ENCODE measurements around the gene CCNDBP1. TPM values are rescaled to one million over a fixed set of nuclear protein-coding genes. Genes with fewer than 3 reads are reported as not detected.

CCNDBP1 gene
- polyA plus RNA-seq, 1 of the 3 experiments (the other 2 are of a cell fraction) = 63.6 TPM

DNA sequence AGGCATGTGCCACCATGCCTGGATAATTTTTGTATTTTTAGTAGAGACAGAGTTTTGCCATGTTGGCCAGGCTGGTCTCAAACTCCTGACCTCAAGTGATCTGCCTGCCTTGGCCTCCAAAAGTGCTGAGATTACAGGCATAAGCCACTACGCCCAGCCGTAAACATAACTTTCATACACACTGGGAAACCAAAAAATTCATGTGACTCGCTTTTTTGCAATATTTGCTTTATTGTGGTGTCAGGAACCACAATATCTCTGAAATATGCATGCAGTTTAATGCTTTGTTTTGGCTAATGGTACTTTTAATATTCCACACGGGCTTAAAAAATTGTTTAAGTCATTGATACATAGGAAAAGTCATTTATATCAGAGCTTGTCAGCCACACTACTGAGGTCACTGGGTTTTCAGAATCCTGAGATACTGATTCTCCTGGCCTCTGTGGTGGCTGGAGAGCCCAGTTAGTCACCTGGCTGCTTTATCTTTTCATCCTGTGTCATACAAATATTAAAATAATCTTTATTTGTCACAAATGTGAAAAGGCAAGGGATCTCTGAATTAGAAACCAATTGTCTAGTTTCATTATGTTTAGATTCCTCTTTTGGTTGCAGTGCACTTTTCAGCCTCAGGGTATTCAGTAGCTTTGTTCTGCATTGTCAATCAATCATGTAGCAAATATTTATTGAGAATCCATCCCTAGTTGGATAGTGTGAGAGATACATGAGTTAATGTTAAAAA lies 41.8 kb upstream of the CCNDBP1 start (continued):
- TF ChIP-seq, protein P1, sequence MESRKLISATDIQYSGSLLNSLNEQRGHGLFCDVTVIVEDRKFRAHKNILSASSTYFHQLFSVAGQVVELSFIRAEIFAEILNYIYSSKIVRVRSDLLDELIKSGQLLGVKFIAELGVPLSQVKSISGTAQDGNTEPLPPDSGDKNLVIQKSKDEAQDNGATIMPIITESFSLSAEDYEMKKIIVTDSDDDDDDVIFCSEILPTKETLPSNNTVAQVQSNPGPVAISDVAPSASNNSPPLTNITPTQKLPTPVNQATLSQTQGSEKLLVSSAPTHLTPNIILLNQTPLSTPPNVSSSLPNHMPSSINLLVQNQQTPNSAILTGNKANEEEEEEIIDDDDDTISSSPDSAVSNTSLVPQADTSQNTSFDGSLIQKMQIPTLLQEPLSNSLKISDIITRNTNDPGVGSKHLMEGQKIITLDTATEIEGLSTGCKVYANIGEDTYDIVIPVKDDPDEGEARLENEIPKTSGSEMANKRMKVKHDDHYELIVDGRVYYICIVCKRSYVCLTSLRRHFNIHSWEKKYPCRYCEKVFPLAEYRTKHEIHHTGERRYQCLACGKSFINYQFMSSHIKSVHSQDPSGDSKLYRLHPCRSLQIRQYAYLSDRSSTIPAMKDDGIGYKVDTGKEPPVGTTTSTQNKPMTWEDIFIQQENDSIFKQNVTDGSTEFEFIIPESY (IDR thresholded peaks at IDR 0.05; ENCODE audit: borderline replicate concordance, low read depth) = no peak
- TF ChIP-seq, protein P2, sequence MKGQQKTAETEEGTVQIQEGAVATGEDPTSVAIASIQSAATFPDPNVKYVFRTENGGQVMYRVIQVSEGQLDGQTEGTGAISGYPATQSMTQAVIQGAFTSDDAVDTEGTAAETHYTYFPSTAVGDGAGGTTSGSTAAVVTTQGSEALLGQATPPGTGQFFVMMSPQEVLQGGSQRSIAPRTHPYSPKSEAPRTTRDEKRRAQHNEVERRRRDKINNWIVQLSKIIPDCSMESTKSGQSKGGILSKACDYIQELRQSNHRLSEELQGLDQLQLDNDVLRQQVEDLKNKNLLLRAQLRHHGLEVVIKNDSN (IDR thresholded peaks at IDR 0.05; ENCODE audit: borderline replicate concordance, low read depth) = no peak
- TF ChIP-seq SMC3 (IDR thresholded peaks at IDR 0.05; ENCODE audit: low read depth, low read length) (no peak), RAD21 (IDR thresholded peaks at IDR 0.05; ENCODE audit: low read length) (no peak), JUND (IDR thresholded peaks at IDR 0.05) (no peak), GABPA (IDR thresholded peaks at IDR 0.05; ENCODE audit: low read depth) (no peak), NRF1 (IDR thresholded peaks at IDR 0.05; ENCODE audit: low read depth, low read length) (no peak), RFX5 (IDR thresholded peaks at IDR 0.05; ENCODE audit: low read length) (no peak)

DNA sequence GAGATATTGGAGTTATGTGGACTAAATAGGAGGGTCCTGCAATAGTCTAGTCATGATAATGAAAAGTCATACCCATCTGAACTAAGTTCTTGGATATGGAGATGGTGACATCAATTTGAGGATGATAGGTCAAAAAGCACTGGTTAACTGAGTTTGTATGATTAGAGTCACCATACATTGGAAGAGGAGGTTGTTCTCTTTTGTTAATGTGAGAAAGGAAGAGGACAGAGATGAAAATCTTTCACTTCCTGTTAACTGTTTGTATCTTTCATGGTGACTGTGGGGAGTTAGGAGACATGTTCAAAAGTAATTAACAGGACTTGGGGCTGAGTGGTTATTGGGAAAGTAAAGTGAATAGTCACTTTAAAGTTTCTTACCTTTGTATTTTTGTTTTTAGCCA lies 40.7 kb upstream of the CCNDBP1 start:
- Histone ChIP-seq H3F3A (replicated peaks; ENCODE audit: insufficient read depth) (peaks cover 11% of the 10 kb centered on the region), H4K20me1 (ENCODE audit: insufficient read depth) (no peaks in the 10 kb centered on the region), H3K27me3 (ENCODE audit: insufficient read depth) (no peaks in the 10 kb centered on the region), H2AFZ (ENCODE audit: low read depth) (no peak overlapping the region), H3K9me3 (no peaks in the 10 kb centered on the region), H3K79me2 (ENCODE audit: insufficient read depth) (no peaks in the 10 kb centered on the region), H3K9me2 (no peaks in the 10 kb centered on the region), H3K9ac (no peak overlapping the region), H3K4me2 (no peak overlapping the region), H3K36me3 (replicated peaks in 1 of 2; ENCODE audit: control insufficient read depth in 1 of 2, insufficient read depth in 2 of 2, low read length in 1 of 2) (peaks cover 33 to 41% of the 10 kb centered on the region in 2 experiments), H3K4me1 (ENCODE audit: control insufficient read depth in 1 of 2, insufficient read depth in 2 of 2, low read depth in 1 of 2, low read length in 1 of 2) (no peaks in the 10 kb centered on the region), H3K4me3 (ENCODE audit: low read depth in 2 of 2, low read length in 1 of 2) (no peak overlapping the region), H3K27ac (ENCODE audit: low read depth in 2 of 2, low read length in 1 of 2) (no peak overlapping the region)
- CTCF ChIA-PET = no interaction called here
- POLR2A ChIA-PET = no interaction called here
- no peak for DNase-seq
- TF ChIP-seq YY1 (IDR thresholded peaks at IDR 0.05; ENCODE audit: low read depth) (no peak), CHD2 (IDR thresholded peaks at IDR 0.05; ENCODE audit: low read length, partially characterized antibody) (no peak), TEAD4 (IDR thresholded peaks at IDR 0.05; ENCODE audit: borderline replicate concordance, insufficient read depth) (no peak), NFIC (IDR thresholded peaks at IDR 0.05; ENCODE audit: borderline replicate concordance) (no peak), GABPA (IDR thresholded peaks at IDR 0.05; ENCODE audit: low read depth) (no peak), FOXJ3 (CRISPR knock-in tag; IDR thresholded peaks at IDR 0.05) (no peak), RAD21 (IDR thresholded peaks at IDR 0.05; ENCODE audit: low read length) (no peak)
- TF ChIP-seq, protein P1 (IDR thresholded peaks at IDR 0.05; ENCODE audit: borderline replicate concordance, low read depth) = no peak
- TF ChIP-seq, protein P3, sequence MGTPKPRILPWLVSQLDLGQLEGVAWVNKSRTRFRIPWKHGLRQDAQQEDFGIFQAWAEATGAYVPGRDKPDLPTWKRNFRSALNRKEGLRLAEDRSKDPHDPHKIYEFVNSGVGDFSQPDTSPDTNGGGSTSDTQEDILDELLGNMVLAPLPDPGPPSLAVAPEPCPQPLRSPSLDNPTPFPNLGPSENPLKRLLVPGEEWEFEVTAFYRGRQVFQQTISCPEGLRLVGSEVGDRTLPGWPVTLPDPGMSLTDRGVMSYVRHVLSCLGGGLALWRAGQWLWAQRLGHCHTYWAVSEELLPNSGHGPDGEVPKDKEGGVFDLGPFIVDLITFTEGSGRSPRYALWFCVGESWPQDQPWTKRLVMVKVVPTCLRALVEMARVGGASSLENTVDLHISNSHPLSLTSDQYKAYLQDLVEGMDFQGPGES (IDR thresholded peaks at IDR 0.05; ENCODE audit: low read depth, low read length) = no peak
